OCI-M2 (cell line): Measurements from ENCODE around the gene SPATA31C1.
"Not testable (repeated sequence)": the region's sequence is repeated elsewhere in the genome, so short reads cannot be mapped to it uniquely, and the experiment has no call there.

Experiments
- DNase-seq: peaks from one replicate; lab custom pipeline; 2025; ENCODE audit not compliant: unreplicated experiment; lab: John Stamatoyannopoulos, UW

SPATA31C1 gene

DNA sequence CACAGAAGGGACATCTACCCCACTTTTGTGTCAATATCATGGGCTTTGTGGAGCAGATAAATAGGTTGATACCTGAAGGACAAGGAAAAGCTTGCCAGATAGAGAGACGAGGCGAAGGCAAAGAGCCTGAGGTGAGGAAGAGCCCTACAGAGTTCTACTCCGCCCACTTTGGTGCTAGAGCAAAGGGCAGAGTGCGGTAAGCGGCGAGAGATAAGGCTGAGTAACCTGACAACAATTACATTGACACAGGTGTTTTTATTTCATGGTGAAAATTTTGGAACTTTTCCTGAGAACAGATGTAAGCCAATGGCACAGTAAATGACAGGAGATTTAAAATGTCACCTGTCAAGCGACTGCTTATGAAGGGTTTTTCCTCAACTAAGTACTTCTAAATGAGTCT lies 16.7 kb downstream of the SPATA31C1 start:
- not testable (repeated sequence) for DNase-seq

DNA sequence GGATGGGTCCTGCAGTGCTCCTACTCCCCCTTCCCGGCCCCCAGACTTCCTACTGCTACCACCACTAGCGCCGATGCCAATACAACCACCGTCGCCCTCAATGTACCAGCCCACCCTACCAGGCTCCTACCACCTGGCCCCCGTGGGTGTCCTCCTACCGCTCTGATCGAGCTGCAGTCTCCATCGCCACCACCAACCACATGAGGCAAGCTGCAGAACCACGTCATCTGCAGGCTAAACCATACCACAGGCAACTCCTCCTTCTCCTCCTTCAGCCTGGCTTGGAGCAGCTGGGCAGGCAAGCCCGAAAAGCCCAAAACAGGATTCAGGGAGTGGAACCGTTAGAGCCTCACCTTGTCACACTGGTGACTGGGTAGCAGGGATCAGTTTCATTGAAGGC lies 19.6 kb downstream of the SPATA31C1 start:
- DNase-seq: not testable (repeated sequence)

DNA sequence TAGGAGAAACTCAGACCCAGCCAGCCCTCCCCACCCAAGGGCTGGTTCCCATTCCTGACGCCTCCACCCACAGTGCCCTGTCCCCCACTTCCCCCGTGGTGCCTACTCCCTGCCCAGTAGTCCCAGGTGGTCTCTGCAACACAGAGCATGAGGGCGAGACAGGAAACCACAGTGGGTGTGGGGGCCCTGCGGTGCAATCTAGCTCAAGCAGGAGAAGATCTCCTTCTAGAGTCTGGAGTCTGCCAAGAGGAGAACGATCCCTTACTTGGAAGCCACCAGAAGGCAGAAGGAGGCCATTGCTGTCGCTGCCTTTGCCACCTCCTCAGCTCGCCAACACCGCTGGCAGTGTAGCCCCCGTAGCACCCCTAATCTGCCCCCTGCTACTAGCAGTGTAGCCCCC lies 20.2 kb downstream of the SPATA31C1 start:
- DNase-seq: not testable (repeated sequence)

DNA sequence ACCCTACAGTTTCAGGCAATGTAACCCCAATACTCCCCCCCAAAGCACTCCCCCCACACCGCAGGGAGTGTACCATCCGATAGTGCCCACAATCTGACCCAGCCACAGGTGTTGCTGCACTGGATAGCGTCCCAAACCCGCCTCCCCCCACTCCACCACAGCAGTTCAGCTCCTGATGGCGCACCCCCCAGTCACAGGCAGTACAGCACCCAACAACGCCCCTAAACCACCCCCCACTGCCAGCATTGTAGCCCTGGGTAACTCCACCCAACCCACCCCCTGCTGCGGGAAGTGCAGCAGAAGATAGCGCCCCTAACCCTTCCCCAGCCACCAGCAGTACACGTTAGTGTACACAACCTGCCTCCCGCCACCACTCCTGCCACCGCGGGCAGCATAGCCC lies 20.6 kb downstream of the SPATA31C1 start:
- DNase-seq: not testable (repeated sequence)

DNA sequence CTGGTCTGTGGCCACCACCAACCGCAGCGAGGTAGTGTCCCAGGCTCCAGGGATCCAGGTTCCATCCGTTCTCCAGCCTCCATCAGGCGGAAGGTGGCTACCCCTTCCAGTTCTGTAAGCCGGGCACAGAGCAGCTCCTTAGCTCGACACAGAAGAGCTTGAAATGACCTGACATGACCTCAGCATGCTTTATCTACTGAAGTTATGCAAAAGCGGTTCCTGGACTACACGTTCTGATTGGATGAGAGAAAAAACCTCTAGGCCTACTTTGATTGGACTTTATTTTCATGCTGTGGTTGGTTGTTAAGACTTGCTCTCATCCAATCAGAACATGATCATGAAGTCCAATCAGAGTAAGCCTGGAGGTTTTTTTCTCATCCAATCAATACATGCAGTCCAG lies 21.3 kb downstream of the SPATA31C1 start:
- DNase-seq: not testable (repeated sequence)

DNA sequence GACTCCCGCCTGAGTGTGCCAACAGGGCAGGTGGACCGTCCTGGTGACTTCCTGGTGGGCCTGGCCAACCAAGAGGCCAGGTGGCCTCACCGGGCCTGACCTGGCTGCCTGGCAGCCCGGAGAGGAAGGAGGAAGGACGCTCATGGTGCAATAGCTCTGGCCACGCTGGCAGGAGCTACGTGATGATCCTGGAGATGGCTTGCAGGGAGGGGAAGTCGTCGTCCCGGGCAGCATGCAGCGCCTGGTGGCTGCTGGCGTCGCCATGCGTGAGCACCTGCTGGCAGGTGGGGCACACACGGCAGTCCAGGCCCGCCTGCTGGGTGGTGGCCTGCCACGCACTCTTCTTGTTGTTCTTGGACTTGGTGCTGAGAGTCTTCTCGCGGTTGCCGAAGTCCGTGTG lies 26.3 kb downstream of the SPATA31C1 start:
- no peak for DNase-seq

DNA sequence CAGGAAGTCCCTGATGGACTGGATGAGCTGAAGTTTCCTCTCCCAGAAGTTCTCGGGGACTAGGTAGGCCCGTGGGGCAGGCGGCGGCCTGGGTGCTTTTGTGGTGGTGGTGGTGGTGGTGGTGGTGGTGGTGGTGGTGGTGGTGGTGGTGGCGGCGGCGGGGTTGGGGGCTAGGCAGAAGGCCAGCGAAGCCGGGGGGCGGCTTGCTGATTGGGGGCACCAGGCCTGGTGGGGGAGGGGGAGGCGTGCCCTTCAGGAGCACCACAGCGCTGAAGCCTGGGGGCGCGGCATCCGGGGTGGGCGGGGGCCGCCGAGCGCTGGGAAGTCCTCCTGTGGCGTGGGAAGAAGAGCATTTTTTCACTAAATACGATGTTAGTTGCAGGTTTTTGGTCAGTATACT lies 26.9 kb downstream of the SPATA31C1 start:
- DNase-seq: no peak

DNA sequence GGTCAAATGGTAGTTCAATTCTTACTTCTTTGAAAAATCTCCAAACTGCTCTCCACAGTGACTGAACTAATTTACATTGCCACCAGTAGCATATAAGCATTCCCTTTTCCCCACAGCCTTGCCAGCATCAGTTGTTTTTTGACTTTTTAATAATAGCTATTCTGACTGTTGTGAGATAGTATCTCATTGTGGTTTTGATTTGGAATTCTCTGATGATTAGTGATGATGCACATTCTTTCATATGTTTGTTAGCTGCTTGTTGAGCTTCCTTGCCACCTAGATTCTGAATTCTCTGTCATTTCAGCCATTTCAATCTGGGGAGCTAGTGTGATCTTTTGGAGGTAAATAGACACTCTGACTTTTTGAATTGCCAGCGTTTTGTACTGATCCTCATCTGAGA lies 32.5 kb downstream of the SPATA31C1 start:
- DNase-seq: no peak

DNA sequence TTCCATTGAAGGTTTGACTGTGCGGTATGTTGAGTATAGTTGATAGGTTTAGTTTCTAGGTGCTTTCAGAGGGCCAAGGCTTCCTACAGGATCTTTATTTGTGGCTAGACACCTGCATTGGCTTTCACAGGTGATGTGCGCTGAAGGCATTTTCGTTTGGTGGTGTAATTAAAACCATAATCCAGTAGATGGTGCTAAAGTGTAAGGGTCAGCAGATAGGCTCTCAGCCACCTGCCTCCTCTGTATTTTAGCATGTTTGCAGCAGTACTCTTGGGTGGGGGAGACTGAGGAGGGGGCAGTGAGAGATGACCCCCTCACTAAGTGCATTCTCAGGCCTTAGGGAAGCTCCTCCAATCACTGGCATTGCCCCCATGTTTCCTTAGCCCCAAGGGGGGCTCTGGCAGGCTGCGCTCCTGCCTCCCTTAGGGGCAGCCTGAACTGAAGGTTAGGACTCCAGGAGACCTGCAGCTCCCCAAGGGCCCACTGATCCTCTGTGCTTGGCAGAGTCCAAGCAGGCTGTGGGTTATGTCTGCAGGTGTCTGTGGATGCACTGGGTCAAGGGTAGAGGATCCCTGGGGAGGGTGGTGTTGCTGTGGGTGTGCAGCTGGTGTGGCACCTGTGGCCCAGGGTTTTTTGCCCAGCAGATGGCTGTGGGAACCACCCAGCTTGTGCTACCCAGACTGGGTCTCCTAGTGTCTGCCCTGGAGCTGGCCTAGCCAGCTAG lies 33.2 kb downstream of the SPATA31C1 start:
- DNase-seq: no peak

DNA sequence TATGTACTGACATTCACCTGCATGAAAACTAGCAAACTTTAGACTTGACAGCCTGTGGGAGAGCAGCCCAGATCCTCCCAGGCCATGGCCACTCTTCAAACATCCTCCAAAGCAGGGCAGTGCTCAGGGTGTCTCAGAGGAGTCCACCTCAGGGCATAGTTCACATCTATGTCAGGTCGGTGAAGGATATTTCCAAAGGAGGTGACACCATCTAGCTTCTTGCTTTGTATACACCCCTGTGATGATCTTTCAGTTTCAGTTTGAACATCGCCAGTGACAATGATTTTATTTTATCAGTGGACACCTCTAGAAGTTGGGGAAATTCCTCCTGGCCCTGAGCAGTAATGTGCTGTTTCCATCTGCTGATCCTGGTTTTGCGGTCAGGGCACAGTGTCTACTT lies 36.5 kb downstream of the SPATA31C1 start:
- DNase-seq: no peak

DNA sequence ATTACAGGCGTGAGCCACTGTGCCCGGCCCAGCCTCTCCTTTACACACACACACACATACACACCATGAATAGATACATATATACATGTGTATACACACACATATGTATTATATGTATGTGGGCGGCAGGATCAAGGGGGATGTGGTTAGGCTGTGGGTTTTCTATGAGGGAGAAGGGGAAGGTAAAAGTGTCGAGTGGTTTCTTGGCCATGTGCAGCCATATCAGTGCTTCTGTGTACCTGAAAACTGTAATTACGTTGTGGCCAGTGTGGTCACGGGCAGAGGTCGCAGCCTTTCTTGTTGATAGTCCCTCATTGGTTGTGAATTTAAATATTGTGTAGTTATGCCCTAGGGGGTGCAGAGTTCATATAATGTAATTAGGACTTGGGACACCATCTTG lies 40.1 kb downstream of the SPATA31C1 start:
- no peak for DNase-seq

DNA sequence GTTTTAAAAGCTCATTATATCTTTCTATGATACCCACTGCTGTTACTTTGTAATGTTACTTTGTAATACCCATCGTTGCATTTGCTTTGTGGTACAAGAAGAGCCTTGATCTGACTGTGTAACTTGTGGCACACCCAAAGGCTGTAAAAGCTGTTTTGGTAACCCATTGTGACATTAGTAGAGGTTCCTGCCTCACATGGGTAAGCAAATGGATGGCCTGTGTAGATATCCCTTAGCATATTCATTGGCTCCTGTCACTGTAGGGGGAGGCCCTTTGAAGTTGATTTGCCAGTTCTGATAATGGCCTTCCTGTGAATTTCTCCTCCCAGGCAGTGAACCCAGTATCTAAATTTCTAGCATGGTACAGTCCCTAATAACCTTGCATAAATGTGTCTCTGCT lies 40.8 kb downstream of the SPATA31C1 start:
- no peak for DNase-seq

DNA sequence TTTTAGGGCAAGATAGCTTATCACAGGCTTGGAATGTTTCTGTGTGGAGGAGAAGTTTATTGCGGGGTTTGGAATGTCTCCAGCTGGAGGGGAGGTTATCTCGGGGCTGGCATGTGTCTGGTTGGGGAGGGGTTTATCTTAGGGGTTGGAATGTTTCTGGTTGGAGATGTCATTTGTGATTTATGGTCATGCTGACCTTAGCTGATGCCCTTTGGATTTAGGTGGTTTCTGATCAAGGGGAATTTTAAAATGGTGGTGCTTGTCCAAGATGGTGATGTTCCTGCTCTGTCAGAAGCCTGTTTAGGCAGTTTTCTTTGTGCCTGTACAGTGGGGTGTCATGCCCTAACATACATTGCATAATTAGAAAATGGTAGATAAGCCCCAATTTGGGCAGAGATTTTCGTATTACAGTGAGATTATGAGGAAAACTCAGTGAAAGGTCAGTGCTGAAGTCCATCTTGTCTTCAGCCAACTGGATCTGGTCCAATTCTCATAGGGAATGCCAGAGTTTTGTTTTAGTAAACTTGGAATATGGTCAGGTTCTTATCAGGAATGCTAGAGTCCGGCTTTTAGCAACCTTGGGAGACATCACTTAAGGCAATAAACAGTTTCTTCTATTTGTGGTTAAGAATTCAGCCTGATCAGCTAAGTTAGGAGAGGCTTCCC lies 42.3 kb downstream of the SPATA31C1 start:
- DNase-seq: no peak

DNA sequence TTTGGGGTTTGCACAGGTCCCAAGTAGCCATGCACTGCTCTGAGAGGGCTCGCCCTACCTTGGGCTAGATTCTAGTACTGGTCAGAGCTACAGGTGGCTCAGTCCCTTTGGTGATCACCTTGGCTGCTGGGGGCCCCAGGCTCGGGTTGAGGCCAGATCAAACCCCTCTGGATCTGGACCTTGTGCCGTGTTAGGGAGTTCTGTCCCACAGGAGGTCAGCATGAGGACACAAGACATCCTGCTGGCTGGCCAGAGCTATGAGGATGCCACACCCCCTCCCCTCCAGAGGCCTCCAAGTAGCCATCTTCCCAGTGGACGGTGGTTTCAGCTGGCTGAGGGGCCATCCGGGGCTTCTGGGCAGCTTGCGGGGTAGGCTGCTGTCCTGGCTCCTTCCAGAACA lies 46.0 kb downstream of the SPATA31C1 start:
- DNase-seq: no peak

DNA sequence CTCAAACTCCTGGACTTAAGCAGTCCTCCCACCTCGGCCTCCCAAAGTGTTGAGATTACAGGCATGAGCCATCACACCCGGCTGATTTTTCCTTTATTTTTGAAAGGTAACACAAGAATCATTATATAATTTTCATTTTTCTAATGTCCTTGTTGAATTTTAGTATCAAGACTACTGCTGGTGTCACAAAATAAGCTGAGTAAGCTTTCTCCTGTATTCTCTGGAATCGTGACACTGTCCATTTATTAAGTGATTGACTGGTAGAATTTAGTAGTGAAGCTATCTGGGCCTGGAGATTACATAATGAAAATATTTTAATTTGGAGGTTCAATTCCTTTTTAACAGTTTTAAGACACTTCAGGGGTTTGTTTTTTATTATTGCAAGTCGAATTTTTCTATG lies 47.1 kb downstream of the SPATA31C1 start:
- no peak for DNase-seq

DNA sequence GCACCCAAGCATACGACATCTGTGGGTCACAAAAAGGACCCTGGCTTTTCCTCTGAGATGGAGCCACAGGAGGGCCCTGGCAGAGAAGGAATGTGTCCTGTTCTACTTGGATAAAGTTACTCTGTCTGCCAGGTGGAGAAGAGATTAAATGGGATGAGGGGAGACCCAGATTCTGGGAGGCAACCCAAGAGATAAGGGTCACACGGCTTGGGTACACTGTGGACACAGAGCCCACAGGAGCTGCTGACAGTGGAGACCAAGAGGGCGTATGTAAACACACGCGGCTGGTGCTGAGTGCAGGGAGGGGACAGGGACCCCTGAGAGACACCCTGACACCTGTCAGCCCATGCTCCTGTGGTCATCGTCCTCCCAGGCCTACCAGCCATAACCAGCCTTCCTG lies 50.4 kb downstream of the SPATA31C1 start:
- DNase-seq: no peak

DNA sequence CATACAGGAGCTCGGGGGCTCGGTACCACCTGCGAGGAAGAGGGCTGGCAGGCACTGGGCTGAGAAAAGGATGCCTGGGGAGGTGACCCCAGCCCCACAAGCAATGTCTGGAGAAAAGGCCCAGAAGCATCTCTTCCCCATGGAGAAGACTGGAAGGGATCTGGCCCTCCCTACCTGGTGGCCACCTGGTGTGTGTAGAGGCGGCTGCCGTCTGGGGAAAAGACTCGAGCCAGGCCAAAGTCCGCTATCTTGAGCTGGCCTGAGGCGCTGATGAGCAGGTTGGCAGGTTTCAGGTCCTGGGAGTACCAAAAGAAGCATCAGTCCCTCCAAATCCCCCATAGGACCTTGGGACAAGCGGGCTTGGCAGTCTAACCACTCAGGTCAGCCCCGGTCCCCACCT lies 52.8 kb downstream of the SPATA31C1 start:
- no peak for DNase-seq

DNA sequence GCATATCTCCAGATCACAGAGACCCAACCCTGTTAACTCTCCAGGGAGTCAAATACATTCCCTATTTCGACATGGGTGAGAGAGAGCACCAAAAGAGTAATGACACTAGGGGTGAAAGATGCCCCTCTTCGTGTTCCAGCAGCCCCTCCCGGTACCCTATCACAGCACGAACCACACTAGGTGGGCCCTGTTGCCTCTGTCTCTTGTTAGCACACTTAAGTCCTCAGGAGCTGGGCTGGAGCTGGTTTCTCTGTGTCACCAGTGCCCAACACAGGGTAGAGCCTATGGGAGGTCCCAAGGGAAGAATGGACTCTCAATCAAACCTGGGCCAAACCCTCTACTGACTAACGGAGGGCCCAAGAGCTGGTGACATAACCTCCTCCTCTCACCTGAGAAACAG lies 55.4 kb downstream of the SPATA31C1 start:
- no peak for DNase-seq
